Esophagus (tissue), 2 donors: ENCODE data around the gene NPTX2. TPM values are rescaled to one million over a fixed set of nuclear protein-coding genes. Genes with fewer than 3 reads are reported as not detected.

ENCODE experiments used
- H3K27ac ChIP-seq, 2 donors: one replicate each; pipeline ENCODE4 v1.5.1; 2013; ENCODE audit warnings: low read depth in 2 of 2, mild to moderate bottlenecking in 2 of 2, inconsistent platforms in 1 of 2, low read length in 1 of 2, moderate library complexity in 1 of 2
- H3K27me3 ChIP-seq, 2 donors: one replicate each; pipeline ENCODE4 v1.6.1; 2013; ENCODE audit warnings: low read length in 2 of 2, control low read depth in 1 of 2, mild to moderate bottlenecking in 1 of 2; ENCODE audit not compliant: insufficient read depth in 2 of 2, control insufficient read depth in 1 of 2
- H3K36me3 ChIP-seq, 2 donors: one replicate each; pipeline ENCODE4 v1.6.1; 2013; ENCODE audit warnings: low read length in 1 of 2; ENCODE audit not compliant: control insufficient read depth in 2 of 2, insufficient read depth in 2 of 2
- H3K4me1 ChIP-seq, 2 donors: one replicate each; pipeline ENCODE4 v1.6.1; 2013; ENCODE audit warnings: low read length in 1 of 2; ENCODE audit not compliant: control insufficient read depth in 2 of 2, insufficient read depth in 2 of 2
- H3K4me3 ChIP-seq, 2 donors: one replicate each; pipeline ENCODE4 v1.5.1; 2013; ENCODE audit warnings: low read length in 2 of 2, mild to moderate bottlenecking in 2 of 2, low read depth in 1 of 2, moderate library complexity in 1 of 2
- H3K9me3 ChIP-seq, 2 donors: one replicate each; pipeline ENCODE4 v1.6.1; 2013; ENCODE audit warnings: mild to moderate bottlenecking in 2 of 2, low read depth in 1 of 2, low read length in 1 of 2, moderate library complexity in 1 of 2; ENCODE audit not compliant: control insufficient read depth in 2 of 2, insufficient read depth in 1 of 2
- WGBS, 2 donors: extraction: QIAGEN DNeasy Blood & Tissue Kit; methylation state at CpG; one replicate each; pipeline ENCODE4 v1.1.7; 2013; 5-methylcytosine and 5-hydroxymethylcytosine counted together
- polyA plus RNA-seq, 2 donors: library from polyadenylated mRNA; stranded (reverse); fragments of 200-250 nt; gene quantifications; one replicate each; pipeline ENCODE4 v1.2.3, GENCODE V29; 2013
- donor health status: healthy with polysubstance abuse.
- donor health status: Bipolar disorder and iron deficiency.

The NPTX2 gene
- polyA plus RNA-seq, 2 donors, result 0.55 to 1.6 TPM

DNA sequence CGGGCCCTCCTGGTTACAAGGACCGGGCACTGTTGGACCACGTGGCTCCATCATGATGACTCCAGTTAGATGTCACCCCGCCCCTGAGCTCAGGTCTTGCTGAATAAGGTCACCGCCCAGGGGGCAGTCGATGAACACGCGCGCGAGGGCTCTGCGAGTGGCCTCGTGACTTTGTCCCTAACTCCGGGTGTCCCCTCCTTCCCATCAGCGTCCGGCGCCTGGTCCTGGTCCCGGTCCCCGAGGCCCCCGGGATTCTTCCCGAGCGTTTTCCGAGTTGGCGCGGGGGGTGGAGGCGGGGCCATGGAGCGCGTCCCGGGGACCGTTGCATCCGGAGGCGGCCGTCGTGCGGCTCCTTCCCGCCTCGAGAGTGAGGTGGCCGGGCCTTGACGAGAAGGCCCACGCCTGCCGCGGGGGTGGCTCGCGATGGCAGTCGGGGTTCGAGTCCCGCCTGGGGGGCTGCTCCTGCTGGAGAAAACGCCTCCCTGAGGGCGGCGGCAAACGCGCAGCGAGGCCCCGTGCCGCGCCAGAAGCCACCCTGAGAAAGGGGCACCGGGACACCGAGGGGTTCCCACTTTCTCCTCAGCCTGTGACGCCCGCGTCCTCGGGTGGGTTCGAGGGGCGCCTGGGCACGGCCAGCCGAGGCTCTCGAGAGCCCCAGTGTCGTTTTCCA, 569 bp upstream of the NPTX2 start:
- WGBS, 2 donors, result 5 to 8% methylated on average over 62 to 67 of the region's 67 CpGs
- H3K27ac ChIP-seq, result no peak overlapping the region
- H3K36me3 ChIP-seq, result no peaks in the 10 kb centered on the region
- peak overlapping the region; percentile 19 to 23 for H3K4me3 ChIP-seq
- H3K27me3 ChIP-seq, result peaks cover 0 to 21% of the 10 kb centered on the region in 2 donors
- H3K9me3 ChIP-seq, result peaks cover 0 to 4% of the 10 kb centered on the region in 2 donors
- peaks cover 3 to 9% of the 10 kb centered on the region in 2 donors for H3K4me1 ChIP-seq

DNA sequence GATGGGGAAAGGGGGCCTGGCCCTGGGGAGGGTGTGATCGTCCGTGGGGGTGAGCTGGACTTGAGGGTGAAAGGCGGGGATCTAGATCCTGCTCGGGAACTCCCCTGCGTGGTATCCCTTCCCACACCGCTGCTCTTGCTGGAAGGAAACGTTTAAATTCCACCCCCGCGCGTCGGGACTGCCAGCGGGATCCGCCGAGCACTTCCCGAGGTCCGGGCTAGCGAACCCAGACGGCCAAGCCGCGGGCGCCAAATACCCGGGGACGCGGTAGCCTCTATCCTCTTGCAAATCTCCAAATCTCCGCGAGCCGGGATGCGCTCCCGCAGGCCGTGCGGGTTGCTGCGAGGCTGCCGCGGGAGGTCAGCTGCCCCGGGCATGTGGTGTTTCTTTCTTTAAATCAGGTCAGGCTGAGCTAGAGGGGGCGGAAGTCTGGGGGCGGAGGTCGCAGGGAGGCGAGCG, 904 bp downstream of the NPTX2 start:
- no peak overlapping the region for H3K27ac ChIP-seq
- H3K36me3 ChIP-seq, result no peaks in the 10 kb centered on the region
- H3K4me1 ChIP-seq, result peaks cover 3 to 9% of the 10 kb centered on the region in 2 donors
- peaks cover 3 to 4% of the 10 kb centered on the region in 2 donors for H3K9me3 ChIP-seq
- H3K4me3 ChIP-seq, result peak overlapping the region; percentile 22 to 23
- peaks cover 3 to 21% of the 10 kb centered on the region in 2 donors for H3K27me3 ChIP-seq
- WGBS, 2 donors, result 3 to 5% methylated on average over 39 to 40 of the region's 40 CpGs

DNA sequence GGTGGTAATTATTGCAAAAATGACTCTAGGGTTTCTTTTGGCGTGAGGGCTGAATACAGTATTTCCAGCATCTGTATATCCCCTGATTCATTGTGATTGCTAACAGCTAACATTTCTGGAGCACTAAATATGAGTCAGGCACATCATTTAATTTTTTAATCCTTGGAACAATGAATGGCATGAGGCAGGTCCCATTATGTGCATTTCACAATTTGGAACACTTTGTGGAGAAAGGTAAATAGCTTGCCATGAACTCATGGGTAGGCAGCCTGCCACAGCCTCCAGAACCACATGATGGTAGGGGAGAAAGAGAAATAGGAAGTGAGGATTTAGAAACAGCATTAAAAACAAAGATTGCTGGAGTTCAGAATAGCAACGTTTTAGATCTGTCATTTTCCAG, 1.7 kb downstream of the NPTX2 start:
- Histone ChIP-seq H3K4me1 (peaks cover 3 to 9% of the 10 kb centered on the region in 2 donors), H3K27me3 (peaks cover 3 to 21% of the 10 kb centered on the region in 2 donors), H3K27ac (no peak overlapping the region), H3K36me3 (no peaks in the 10 kb centered on the region), H3K9me3 (peaks cover 3 to 4% of the 10 kb centered on the region in 2 donors), H3K4me3 (peak overlapping the region in 1 of 2 donors; percentile 5)
- WGBS, 2 donors, result 6% methylated on average over 2 of the region's 2 CpGs

DNA sequence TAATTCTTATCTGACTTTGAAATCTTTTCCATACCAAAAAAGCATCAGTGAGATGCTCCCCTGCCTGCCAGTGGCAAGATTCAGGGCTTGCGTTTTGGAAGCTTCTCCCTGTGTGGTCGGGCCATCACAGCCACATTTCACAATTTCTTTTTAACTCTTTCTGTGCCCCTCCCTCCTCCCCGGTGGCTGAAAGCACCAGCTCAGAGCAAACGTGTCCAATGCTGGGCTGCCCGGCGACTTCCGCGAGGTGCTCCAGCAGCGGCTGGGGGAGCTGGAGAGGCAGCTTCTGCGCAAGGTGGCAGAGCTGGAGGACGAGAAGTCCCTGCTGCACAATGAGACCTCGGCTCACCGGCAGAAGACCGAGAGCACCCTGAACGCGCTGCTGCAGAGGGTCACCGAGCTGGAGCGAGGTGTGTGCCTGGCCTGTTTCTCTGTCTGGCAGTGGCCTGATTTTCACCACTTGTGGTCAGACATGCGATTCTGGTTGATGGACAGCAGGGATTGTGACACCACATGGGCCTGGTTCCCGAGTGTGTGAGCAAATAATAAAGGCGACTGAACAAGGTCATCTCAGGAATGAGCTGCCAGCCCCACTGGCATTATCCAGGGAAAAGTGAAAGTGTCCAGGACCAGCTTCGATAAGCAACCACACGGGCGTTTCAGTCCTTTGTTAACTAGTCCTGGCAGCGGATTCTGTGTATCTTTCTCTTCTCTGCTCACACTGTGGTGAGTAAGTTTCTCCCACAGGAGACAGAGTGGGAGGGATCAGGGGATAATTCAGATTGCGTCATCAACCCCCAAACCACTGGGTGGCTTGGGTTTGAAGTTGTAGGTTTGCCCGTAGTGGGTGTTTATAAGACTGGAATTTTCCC, 2.6 kb downstream of the NPTX2 start:
- 18 to 22% methylated on average over 27 of the region's 27 CpGs for WGBS, 2 donors
- H3K27me3 ChIP-seq, result peaks cover 3 to 21% of the 10 kb centered on the region in 2 donors

DNA sequence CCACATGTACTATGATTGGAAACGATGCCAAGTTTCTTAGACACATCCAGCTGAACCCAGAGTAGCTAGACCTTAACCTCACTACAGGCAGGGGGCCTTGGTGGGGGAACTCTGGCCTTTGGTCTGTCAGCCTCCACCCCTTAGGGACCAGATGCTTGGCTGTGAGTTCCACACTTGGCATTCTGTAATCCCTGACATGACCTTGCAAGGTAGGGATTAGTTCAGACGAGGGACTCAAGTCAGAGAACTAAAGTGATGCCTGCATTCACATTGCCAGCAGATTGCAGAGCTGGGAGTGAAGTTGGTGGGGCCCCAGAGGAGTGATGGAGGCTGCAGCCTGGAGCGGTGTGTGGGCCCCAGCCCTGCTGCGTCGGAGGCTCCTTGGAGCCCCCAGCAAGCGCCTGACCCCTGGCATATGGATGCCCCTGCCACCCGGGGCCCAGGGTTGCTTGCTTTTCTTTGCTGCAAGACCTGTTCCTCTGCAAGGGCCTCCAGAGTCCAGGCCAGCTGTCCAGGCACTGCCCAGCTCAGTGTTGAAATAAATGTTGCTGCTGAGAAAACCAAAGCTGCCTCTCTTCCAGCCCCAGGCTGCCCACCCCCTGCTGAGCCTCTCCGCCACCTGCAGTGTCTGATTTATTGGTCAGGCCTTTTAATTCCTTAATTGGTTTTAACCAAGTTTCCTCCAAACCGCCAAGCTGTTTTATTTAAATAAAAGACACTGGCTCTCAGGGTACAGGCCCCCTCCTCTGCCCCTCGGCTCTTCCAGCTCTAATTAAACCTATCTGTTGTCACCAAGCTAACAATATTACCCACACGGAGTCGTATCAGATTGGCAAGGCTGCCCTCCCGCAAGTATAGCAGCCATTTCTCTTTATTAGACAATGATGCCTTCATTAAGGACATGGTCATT, 4.7 kb downstream of the NPTX2 start:
- peaks cover 0 to 9% of the 10 kb centered on the region in 2 donors for H3K4me1 ChIP-seq
- peaks cover 3 to 4% of the 10 kb centered on the region in 2 donors for H3K9me3 ChIP-seq
- no peaks in the 10 kb centered on the region for H3K36me3 ChIP-seq
- 67 to 72% methylated on average over 13 of the region's 13 CpGs for WGBS, 2 donors
- no peak overlapping the region for H3K27ac ChIP-seq
- no peak overlapping the region for H3K4me3 ChIP-seq
- peaks cover 3 to 14% of the 10 kb centered on the region in 2 donors for H3K27me3 ChIP-seq

More for the DNA sequence above, 2.6 kb downstream of the NPTX2 start:
- H3K4me3 ChIP-seq, result peak overlapping the region in 1 of 2 donors; percentile 9
- peaks cover 3 to 4% of the 10 kb centered on the region in 2 donors for H3K9me3 ChIP-seq
- peaks cover 3 to 9% of the 10 kb centered on the region in 2 donors for H3K4me1 ChIP-seq
- H3K36me3 ChIP-seq, result no peaks in the 10 kb centered on the region
- no peak overlapping the region for H3K27ac ChIP-seq

DNA sequence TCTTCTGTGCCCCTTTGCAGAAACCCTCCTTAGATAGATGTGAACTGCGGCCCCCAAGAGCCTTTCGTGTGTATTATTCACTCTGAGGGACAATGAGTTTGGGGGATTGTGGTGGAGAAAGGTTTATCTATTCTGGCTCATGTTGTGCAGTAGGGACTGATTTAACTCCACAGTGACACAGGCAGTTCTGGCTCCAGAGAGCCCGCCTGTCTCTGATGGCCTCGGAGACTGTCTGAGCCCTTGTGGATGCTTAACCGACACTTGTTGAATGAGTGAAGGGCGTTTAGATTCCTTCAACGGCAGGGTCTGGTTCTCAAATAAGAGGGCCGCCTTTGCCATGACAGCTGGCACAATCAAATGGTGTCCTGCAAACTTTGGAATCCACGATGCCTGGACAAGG, 5.8 kb downstream of the NPTX2 start:
- Histone ChIP-seq H3K36me3 (no peaks in the 10 kb centered on the region), H3K4me3 (no peak overlapping the region), H3K27me3 (peaks cover 3 to 4% of the 10 kb centered on the region in 2 donors), H3K27ac (no peak overlapping the region), H3K9me3 (peaks cover 3 to 10% of the 10 kb centered on the region in 2 donors), H3K4me1 (peaks cover 0 to 5% of the 10 kb centered on the region in 2 donors)
- 83 to 84% methylated on average over 9 of the region's 9 CpGs for WGBS, 2 donors

DNA sequence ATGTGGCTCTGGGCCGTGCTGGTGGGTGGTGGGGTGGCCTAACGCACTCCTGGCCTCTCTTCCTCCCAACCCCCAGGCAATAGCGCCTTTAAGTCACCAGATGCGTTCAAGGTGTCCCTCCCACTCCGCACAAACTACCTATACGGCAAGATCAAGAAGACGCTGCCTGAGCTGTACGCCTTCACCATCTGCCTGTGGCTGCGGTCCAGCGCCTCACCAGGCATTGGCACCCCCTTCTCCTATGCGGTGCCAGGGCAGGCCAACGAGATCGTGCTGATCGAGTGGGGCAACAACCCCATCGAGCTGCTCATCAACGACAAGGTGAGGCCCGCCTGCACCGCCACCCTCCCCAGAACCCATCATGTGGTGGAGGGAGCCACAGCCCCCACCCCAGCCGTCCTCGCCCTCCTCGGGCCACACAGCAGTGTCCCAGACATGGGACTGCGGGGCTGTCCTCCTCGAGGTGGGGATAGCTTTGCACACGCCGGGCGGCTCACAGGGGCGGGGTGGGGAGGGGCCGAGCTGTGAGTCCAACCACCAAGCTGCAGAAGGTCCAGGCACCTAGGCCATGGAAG, 7.8 kb downstream of the NPTX2 start:
- no peaks in the 10 kb centered on the region for H3K4me1 ChIP-seq
- no peak overlapping the region for H3K4me3 ChIP-seq
- H3K27me3 ChIP-seq, result peaks cover 0 to 3% of the 10 kb centered on the region in 2 donors
- no peaks in the 10 kb centered on the region for H3K36me3 ChIP-seq
- no peak overlapping the region for H3K27ac ChIP-seq
- 91 to 94% methylated on average over 28 of the region's 28 CpGs for WGBS, 2 donors
- H3K9me3 ChIP-seq, result peaks cover 3 to 5% of the 10 kb centered on the region in 2 donors

DNA sequence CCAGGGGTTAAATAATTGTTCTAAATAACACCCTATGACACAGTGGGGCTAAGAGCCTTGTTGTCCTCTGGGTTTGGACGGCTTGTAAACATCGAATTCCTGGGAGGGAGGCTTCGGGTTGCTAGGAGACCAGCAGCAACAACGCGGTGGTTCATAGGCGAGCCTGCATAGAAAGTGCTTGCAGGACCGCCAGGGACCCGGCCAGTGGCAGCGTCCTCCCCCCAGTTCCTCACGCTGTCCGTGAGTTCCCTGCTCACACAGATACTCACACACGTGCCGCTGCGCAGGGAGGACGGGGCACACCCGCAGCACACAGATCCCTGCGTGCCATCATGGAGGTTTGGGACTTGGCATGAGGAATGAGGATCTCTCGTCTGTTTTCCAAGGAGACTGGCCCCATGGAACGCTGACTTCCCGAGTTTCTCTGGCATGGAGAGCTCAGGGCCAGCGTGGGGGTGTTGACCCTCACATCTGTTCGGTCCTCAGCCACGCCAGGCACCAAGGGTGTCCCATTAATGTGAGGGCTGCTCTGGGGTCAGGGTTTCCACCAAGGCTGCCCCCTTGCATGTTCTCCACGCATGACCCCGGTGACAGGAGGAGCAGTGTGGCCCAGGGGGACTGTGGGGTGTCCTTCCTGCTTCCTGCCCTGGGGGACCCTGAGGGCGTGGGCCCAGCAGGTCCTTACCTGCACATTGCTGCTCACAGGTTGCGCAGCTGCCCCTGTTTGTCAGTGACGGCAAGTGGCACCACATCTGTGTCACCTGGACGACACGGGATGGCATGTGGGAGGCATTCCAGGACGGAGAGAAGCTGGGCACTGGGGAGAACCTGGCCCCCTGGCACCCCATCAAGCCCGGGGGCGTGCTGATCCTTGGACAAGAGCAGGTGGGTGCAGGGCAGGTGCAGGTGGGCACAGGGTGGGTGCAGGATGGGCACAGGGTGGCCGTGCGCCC, 9.7 kb downstream of the NPTX2 start:
- H3K4me1 ChIP-seq, result no peaks in the 10 kb centered on the region
- peaks cover 3 to 5% of the 10 kb centered on the region in 2 donors for H3K9me3 ChIP-seq
- no peak overlapping the region for H3K4me3 ChIP-seq
- 50 to 55% methylated on average over 35 of the region's 35 CpGs for WGBS, 2 donors
- H3K27me3 ChIP-seq, result peaks cover 0 to 3% of the 10 kb centered on the region in 2 donors
- H3K36me3 ChIP-seq, result no peaks in the 10 kb centered on the region
- H3K27ac ChIP-seq, result no peak overlapping the region
